ENCODE measurements around the gene KCNQ1.
"Not testable (repeated sequence)": the region's sequence is repeated elsewhere in the genome, so short reads cannot be mapped to it uniquely, and the experiment has no call there.

KCNQ1 gene

GRCh38 chr11:2477936-2478335 is 33.1 kb downstream of the KCNQ1 start:
- DNase-seq: no peak

DNA sequence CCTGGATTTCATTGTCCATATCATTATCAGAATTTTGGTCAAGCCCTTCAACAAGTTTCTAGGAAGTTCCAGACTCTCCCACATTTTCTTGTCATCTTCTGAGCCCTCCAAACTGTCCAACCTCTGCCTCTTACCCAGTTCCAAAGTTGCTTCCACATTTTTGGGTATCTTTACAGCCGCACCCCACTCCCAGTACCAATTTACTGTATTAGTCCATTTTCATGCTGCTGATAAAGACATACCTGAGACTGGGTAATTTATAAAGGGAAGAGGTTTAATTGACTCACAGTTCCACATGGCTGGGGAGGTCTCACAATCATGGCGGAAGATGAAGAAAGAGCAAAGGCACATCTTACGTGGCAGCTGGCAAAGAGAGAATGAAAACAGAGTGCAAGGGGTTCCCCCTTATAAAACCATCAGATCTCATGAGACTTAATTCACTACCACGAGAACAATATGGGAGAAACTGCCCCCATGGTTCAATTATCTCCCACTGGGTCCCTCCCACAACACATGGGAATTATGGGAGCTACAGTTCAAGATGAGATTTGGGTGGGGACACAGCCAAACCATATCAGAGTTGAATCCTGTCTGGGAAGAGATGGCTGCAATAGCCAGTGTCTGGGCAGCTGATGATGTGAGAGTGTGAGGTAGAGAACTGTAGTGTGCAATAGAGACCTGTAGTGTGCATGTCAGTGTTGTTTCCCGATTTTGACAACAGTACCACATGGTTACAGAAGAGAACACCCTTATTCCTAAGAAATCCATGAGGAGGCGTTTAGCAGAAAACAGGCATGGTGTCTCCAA is 35.5 kb downstream of the KCNQ1 start:
- DNase-seq: not testable (repeated sequence)

DNA sequence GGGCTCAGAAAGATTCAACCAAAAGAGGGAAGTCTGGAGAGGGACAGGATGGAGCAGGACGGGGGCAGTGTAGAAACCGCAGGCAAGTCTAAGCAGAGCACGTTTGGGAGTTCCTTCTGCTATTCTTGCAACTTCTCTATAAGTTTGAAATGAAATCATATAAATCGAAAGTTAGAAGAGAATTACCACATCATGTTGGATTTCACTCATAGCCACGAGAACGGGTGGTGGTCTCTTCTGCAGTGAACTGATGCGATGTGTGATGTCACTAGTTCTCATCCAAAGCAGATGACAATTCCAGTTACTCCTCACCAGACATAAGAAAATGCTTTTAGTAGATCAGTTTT is 36.0 kb downstream of the KCNQ1 start:
- no peak for DNase-seq

- no peak for DNase-seq
These were observed 36.4 kb downstream of the KCNQ1 start for GRCh38 chr11:2481253-2481652.

GRCh38 chr11:2482204-2482603 is 37.4 kb downstream of the KCNQ1 start:
- no peak for DNase-seq

DNA sequence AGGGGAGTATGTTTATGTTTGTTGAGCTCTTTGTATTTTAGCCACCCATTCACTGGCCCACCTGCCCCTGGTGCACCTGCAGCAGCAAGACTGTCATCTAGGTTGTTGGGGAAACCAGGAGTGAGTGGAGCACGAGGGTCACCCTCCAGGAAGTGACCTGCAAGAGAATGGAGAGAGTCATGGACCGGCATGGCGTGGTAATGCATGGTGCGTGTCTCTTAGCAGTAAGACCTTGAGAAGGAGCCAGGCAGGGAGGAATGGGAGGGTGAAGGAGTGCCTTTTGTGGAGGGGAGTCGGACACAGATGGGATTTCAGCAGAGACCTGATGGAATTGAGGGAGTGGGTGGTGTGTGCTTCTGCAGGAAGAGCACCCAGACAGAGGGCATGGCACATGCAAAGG is 37.9 kb downstream of the KCNQ1 start:
- DNase-seq: no peak

DNA sequence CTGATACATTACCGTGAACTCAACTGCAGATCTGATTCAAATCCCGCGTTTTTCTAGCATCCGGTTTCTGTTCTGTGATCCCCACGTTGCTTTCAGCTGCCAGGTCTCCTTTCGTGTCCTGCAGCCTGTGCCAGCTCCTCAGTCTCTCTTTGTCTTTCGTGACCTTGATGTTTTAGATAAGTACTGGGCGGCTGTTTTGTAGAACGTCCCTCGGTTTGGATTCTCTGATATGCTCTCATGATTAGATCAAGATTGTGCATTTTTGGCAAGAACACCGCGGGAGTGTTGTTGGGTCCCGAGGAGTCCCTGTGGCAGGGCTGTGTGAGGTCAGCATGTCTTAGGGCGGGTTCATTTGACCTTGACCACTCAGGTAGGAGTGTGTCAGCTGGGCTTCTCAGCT is 38.6 kb downstream of the KCNQ1 start:
- DNase-seq: no peak

DNA sequence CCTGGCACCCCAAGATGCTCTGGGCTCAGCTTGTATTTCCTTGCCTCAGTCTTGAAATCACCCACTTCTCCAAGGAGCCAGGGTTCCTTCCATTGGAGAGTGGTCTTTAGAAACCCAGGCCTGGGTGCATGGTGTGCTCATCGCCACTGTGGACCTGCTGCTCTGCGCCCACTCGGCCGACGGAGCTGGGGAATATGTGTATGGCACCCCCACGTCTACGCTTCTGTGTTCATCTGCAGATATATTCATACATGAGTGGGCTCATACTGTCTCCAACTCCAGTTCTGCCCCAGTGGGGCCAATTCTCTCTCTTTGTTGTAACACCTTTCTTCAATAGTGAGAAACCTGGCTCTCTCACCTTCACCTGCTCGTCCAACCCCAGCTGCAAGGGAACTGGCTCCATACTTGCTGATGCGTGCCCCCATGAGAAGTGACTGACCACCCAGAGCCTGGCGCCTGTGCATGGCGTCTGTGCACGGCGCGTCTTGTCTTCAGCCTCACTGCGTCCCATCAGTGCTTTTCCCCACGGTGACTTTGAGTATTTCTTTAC is 39.8 kb downstream of the KCNQ1 start:
- DNase-seq: no peak

DNA sequence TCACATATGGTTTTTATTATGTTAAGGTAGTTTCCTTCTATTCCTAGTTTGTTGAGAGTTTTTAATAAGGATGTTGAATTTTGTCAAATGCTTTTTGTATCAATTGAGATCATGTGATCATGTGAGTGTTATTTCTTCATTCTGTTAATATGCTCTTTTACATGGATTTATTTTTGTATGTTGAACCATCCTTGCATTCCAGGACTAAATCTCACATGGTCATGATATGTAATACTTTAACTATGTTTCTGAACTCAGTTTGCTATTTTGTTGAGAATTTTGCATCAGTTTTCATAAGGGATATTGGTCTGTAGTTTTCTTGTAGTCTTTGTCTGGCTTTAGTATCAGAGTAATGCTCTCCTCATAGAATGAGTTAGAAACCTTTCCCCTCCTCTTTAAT is 43.2 kb downstream of the KCNQ1 start:
- no peak for DNase-seq

GRCh38 chr11:2489083-2489482 is 44.3 kb downstream of the KCNQ1 start:
- DNase-seq: no peak

GRCh38 chr11:2497951-2498350 is 53.1 kb downstream of the KCNQ1 start:
- DNase-seq: not testable (repeated sequence)

DNA sequence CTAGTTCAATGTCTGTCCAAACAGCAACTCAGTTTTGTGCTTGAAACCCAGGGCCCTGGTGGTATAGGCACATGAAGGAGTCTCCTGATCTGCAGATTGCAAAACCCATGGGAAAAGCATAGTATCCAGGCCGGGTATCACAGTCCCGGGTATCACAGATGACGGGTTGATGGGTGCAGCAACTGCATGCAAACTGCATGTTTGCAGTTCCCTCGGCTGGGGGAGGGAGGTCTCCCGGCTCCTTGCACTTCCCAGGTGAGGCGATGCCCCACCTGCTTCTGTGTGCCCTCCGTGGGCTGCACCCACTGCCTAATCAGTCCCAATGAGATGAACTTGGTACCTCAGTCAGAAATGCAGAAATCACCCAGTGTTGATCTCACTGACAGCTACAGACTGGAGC is 53.9 kb downstream of the KCNQ1 start:
- no peak for DNase-seq

GRCh38 chr11:2507212-2507901 is 62.5 kb downstream of the KCNQ1 start:
- no peak for DNase-seq

GRCh38 chr11:2507945-2508749 is 63.3 kb downstream of the KCNQ1 start:
- DNase-seq: no peak

GRCh38 chr11:2508793-2509192 is 64.0 kb downstream of the KCNQ1 start:
- no peak for DNase-seq

DNA sequence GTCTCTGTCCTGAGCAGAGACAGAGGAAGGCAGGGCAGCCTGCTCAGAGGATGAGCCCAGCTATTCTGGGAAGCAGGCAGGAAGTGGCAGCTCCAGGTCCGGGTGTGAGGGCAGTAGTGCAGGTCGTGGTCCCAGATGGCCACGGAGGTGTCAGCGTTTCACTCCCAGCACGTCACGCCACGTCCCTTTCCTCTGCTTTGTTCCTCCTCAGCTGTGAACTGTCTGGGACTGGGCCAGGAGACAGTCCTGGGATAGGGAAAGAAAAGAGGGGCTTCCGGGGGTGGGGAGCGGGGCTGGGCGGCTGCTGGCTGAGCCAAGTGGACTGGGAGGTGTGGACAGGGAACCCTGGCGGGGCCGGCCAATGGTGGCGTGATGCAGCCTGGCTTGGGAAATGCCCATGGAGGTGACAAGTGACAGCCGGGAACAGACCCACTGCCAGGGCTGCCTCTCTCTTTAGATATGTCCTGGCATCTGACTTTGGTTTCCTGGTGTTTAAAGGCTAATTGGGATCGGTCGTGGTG is 64.7 kb downstream of the KCNQ1 start:
- no peak for DNase-seq

DNA sequence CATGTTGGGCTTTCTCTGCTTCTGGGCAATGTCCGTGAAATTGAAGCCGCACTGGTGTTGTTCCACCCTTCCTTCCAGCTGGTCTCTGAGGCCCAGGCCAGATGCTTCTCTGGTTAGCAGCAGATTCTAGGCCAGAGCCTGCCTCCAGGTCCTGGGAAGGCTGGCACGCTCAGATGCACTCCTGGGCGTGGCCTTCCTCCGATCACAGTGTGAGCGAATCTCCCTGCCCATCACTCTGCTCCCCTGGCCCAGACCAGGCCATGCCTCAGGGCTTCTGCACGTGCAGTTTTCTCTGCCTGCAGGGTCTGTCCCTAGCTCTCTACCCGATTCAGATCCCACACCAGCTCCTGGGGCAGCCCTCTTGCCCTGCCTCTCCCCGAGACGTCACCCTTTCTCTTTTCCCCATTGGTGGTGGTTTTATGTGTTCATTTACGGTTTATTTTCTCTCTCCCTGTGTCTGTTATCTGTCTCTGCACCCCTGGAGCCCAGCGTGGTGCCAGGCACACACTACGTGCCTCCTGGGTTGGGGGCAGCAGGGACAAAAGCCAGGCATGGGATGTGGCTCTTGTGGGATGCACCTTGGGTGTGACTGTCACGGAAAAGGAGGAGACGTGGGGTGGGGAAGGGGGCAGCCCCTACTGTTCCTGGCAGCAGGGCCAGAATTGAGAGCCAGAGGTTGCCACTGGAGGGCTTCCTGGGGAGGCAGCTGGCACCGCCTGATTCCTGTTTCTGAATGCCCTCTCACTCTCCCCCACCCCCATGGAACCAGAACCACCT is 66.0 kb downstream of the KCNQ1 start:
- no peak for DNase-seq

DNA sequence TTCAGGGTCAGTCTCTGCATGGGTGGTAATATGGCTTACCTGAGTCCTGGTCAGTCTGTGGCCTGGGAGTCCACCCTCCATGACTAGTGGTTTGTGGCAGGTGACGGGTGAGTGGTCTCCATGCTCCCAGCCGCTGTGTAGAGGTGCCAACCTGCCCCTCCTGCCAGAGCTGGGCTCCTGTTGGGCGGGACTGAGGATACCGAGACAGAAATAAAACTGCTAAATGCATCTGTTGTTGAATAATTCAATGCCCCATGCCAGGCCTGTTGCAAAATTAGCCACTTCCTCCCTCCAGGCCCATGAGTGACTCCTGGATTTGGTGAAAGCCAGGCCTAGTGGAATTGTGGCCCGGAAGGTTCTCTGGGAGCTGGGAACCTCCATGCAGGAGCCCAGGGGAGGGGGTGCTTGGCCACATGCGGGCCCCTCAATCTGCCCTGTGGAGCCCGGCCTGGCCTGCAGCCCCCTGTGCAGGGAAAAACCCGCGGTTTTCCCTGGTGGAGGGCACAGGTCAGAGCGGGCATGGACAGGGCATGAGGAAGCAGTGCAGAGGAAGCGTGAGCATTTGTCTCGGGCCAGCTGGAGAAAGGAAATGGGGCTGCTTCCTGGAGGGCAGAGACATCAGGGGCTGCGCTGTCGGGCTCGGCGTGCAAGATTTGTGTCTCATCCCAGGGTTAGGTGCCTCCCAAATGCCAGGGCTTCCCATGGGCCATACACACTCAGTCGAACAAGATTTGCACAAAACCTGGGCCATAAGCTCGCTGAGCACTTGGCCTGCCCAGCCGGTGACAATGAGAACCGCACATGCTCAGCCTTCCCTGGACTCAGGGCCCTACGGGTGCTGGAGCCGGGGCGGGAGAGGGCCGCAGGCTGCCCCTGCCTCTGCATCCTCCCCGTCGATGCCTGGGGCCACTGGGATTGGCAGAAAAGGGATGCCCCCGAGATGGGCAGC is 66.9 kb downstream of the KCNQ1 start:
- DNase-seq: no peak

DNA sequence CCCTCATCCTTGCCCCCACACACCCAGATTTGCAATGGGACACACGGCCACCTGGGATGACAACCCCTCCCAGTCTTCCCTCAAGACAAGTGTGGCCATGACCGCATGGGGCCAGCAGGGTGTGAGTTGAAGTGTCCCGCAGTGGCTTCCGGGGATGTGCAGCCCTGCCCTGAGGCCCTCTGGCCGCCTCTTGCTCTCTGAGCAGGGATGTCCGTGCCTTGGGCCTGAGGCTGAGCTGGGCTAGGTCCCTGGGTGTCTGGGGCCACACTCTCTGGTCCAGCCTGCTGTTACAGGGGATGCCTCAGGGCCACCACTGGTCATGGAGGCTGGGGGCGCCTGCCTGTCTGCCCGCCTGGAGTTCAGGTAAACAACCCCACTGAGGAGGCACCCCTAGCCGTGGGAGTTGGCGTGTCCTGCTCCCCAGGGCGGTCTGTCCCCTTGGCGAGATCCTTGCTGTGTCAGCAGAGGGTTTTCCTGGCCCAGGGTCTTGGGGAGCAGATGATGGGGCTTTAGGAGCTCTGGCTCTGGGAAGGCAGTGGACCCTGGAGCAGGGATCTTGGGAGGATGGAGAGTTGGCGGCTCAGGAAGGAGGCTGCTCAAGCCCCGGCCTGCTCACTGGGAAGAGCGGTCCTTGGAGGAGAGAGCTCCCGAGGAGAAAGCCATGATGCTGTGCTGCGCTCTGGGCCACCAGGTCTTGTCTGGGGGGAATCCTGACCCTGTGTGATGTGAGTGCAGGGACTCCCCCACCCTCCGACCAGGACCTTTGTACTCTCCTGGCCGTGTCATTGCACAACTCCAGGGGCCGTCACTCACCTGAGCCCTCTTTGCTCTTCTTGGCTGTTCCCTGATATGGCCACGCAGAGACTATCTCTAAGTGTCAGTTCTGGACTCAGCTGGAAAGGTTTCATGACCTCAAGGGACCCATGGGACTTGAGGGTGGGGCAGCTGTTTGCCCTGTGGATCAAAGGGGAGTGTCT is 67.9 kb downstream of the KCNQ1 start:
- no peak for DNase-seq

- no peak for DNase-seq
These were observed 68.6 kb downstream of the KCNQ1 start for GRCh38 chr11:2513441-2513840.

All from effector CD8-positive, alpha-beta T cell (primary cell).